Measurements from ENCODE around the gene MED25.
A peak's percentile ranks its signal among the peaks of the same experiment; 100 is the strongest.

The MED25 gene

GRCh38 chr19:49860336-49861102 is 42.4 kb downstream of the MED25 start:
- no peak for DNase-seq

- DNase-seq, result no peak
Measured at GRCh38 chr19:49861107-49861506, 43.0 kb downstream of the MED25 start.

- no peak for DNase-seq
Measured at GRCh38 chr19:49861541-49862378, 43.7 kb downstream of the MED25 start.

- no peak for DNase-seq
Measured at GRCh38 chr19:49862391-49863253, 44.5 kb downstream of the MED25 start.

- DNase-seq, result no peak
Measured at GRCh38 chr19:49863254-49863934, 45.3 kb downstream of the MED25 start.

- no peak for DNase-seq
Measured at GRCh38 chr19:49863935-49864320, 45.8 kb downstream of the MED25 start.

GRCh38 chr19:49864890-49865289 is 46.8 kb downstream of the MED25 start:
- DNase-seq, result no peak

GRCh38 chr19:49866933-49867782 is 49.1 kb downstream of the MED25 start, which contains the start of gene PNKP:
Gene PNKP, minus strand, starts transcription at chr19:49867576. Its CDS starts 372 bp downstream, at chr19:49867204.
- peak; percentile 89 for DNase-seq

GRCh38 chr19:49869009-49869483 is 51.0 kb downstream of the MED25 start:
- DNase-seq, result no peak

- peak; percentile 98 for DNase-seq
Measured at GRCh38 chr19:49869484-49870308, 51.6 kb downstream of the MED25 start.

GRCh38 chr19:49870309-49870901 is 52.3 kb downstream of the MED25 start:
- no peak for DNase-seq

- DNase-seq, result no peak
Measured at GRCh38 chr19:49871349-49871985, 53.4 kb downstream of the MED25 start.

- no peak for DNase-seq
Measured at GRCh38 chr19:49872245-49873128, 54.4 kb downstream of the MED25 start.

GRCh38 chr19:49873129-49873521 is 55.0 kb downstream of the MED25 start:
- no peak for DNase-seq

- DNase-seq, result no peak
Measured at GRCh38 chr19:49873834-49874233, 55.7 kb downstream of the MED25 start.

GRCh38 chr19:49874503-49875157 is 56.5 kb downstream of the MED25 start:
- no peak for DNase-seq

GRCh38 chr19:49875177-49875576 is 57.1 kb downstream of the MED25 start:
- no peak for DNase-seq
